Endothelial cell of umbilical vein (primary cell): ENCODE data around the gene CSGALNACT2. TPM values are rescaled to one million over a fixed set of nuclear protein-coding genes. Genes with fewer than 3 reads are reported as not detected.
A peak's percentile ranks its signal among the peaks of the same experiment; 100 is the strongest.

ENCODE experiments used
- BruUV-seq: library from RNA; stranded (reverse); fragments of 400-500 nt; replicated peaks from 2 replicates; lab custom pipeline; 2021; lab: Mats Ljungman, UMichigan
- CTCF ChIA-PET: fragments of 300-600, 350-600 bp; sonication (Branson Sonifier 250); formaldehyde crosslinking; loops from one replicate; lab custom pipeline; 2021; ENCODE audit warnings: antibody characterized with exemption, inconsistent platforms; lab: Charles Lee
- POLR2A ChIA-PET: fragments of 300-600, 350-600 bp; sonication (Branson Sonifier 250); formaldehyde crosslinking; loops from one replicate; lab custom pipeline; 2021; ENCODE audit warnings: antibody characterized with exemption, inconsistent platforms; lab: Charles Lee
- DNase-seq: peaks from one replicate; pipeline ENCODE4 v3.0.0-alpha.2; 2011; ENCODE audit warnings: low read depth, low spot score
- FAIRE-seq: peaks from 2 replicates; lab custom pipeline; 2011; peaks lifted over from hg19 to GRCh38; lab: Jason Lieb, UNC
- H2AFZ ChIP-seq: 2 replicates; pipeline ENCODE4 v1.6.0; 2012; ENCODE audit warnings: low read depth, low read length, control low read depth, inconsistent platforms
- H3K27ac ChIP-seq: 2 replicates; pipeline ENCODE4 v1.5.1; 2011; ENCODE audit warnings: low read depth, mild to moderate bottlenecking, control low read depth, low read length, moderate library complexity; ENCODE audit not compliant: insufficient read depth
- H3K27me3 ChIP-seq, 2 experiments: 2 replicates each; pipeline versions ENCODE4 v1.6.0 to v1.6.1; 2011; ENCODE audit warnings: low read length in 2 of 2, mixed read lengths in 1 of 2; ENCODE audit not compliant: control insufficient read depth in 2 of 2, insufficient read depth in 2 of 2
- H3K36me3 ChIP-seq, 2 experiments: 2 replicates in 1 of 2; 3 replicates in 1 of 2; pipeline ENCODE4 v1.5.1; 2011; ENCODE audit warnings: low read length in 2 of 2, mild to moderate bottlenecking in 1 of 2, moderate library complexity in 1 of 2; ENCODE audit not compliant: control insufficient read depth in 2 of 2, insufficient read depth in 2 of 2; ENCODE audit errors: extremely low read depth in 1 of 2
- H3K4me1 ChIP-seq: 3 replicates; pipeline ENCODE4 v1.5.1; 2011; ENCODE audit warnings: mild to moderate bottlenecking, low read length; ENCODE audit not compliant: control insufficient read depth, insufficient read depth; ENCODE audit errors: extremely low read depth
- H3K4me2 ChIP-seq: 2 replicates; pipeline ENCODE4 v1.6.1; 2011; ENCODE audit warnings: low read length, control low read depth, mixed read lengths; ENCODE audit not compliant: insufficient read depth
- H3K4me3 ChIP-seq, 3 experiments: fragments of 200-600 bp in 1 of 3; sonication (generic), shearing (Covaris generic) in 1 of 3; replicated peaks in 1 of 3; 2 replicates each; pipeline ENCODE4 v1.5.1; 2011 to 2016; ENCODE audit warnings: control low read depth in 3 of 3, low read length in 3 of 3, mild to moderate bottlenecking in 2 of 3, inconsistent platforms in 1 of 3, low read depth in 1 of 3, moderate library complexity in 1 of 3; ENCODE audit not compliant: insufficient read depth in 1 of 3
- H3K79me2 ChIP-seq: 2 replicates; pipeline ENCODE4 v1.6.0; 2012; ENCODE audit warnings: low read length, inconsistent platforms; ENCODE audit not compliant: control insufficient read depth, insufficient read depth
- H3K9ac ChIP-seq: replicated peaks from 2 replicates; pipeline ENCODE3; 2011; ENCODE audit warnings: low read length, control low read depth; ENCODE audit not compliant: insufficient read depth; ENCODE audit errors: extremely low read depth
- H3K9me1 ChIP-seq: replicated peaks from 3 replicates; pipeline ENCODE4 v1.6.0; 2011; ENCODE audit warnings: mild to moderate bottlenecking, low read length; ENCODE audit not compliant: control insufficient read depth, insufficient read depth; ENCODE audit errors: extremely low read depth
- H3K9me3 ChIP-seq: replicated peaks from 2 replicates; pipeline ENCODE4 v1.5.1; 2012; ENCODE audit warnings: low read length, inconsistent platforms; ENCODE audit not compliant: control insufficient read depth, insufficient read depth
- H4K20me1 ChIP-seq: replicated peaks from 2 replicates; pipeline ENCODE3; 2011; ENCODE audit warnings: mild to moderate bottlenecking, low read length; ENCODE audit not compliant: control insufficient read depth, insufficient read depth; ENCODE audit errors: extremely low read depth
- FOS ChIP-seq: IDR thresholded peaks from 2 replicates; pipeline ENCODE4 v1.6.1; 2011; ENCODE audit warnings: mild to moderate bottlenecking, low read length, moderate library complexity, borderline replicate concordance; ENCODE audit not compliant: insufficient read depth
- JUN ChIP-seq: IDR thresholded peaks from 2 replicates; pipeline ENCODE4 v1.6.1; 2011; ENCODE audit warnings: borderline replicate concordance, low read depth; ENCODE audit not compliant: insufficient read length, insufficient read depth
- MYC ChIP-seq: IDR thresholded peaks from one replicate; pipeline ENCODE4 v1.6.1; 2011; ENCODE audit warnings: mild to moderate bottlenecking, low read depth, low read length
- POLR2A ChIP-seq: IDR thresholded peaks from 2 replicates; pipeline ENCODE4 v1.6.1; 2012; ENCODE audit warnings: low read depth, mild to moderate bottlenecking, control low read depth, low read length
- POLR2AphosphoS5 ChIP-seq: IDR thresholded peaks from 2 replicates; pipeline ENCODE4 v1.6.1; 2012; ENCODE audit warnings: low read depth, mild to moderate bottlenecking, control low read depth, low read length, moderate library complexity; ENCODE audit not compliant: insufficient read depth
- dilution Hi-C: fragments of 300-500 bp; cut with MboI; formaldehyde crosslinking; loops from one replicate; pipeline ENCODE4 v1.15.0; 2019; ENCODE audit warnings: low sequenced_read_pairs; ENCODE audit not compliant: extremely low pct_ligation_motif_present
- intact Hi-C: fragments of 100-400 bp; cut with micrococcal nuclease; formaldehyde crosslinking; loops from one replicate; pipeline ENCODE4 v1.10.0; 2022
- polyA plus RNA-seq, 4 experiments: library from polyadenylated mRNA; depleted of rRNA in 3 of 4; stranded (reverse) in 3 of 4; unstranded in 1 of 4; fragments of >200 nt; gene quantifications; 2 replicates each; pipeline versions ENCODE4 v1.2.1 to v1.2.3, GENCODE V29; 2011 to 2012; ENCODE audit warnings: missing spikeins in 1 of 4
- total RNA-seq: library from RNA; stranded (reverse); gene quantifications from 2 replicates; pipeline ENCODE4 v1.2.3, GENCODE V29; 2021
- TF ChIP-seq, protein P1 (sequence below), 2 donors: IDR thresholded peaks; 1 replicate in 1 of 2; 2 replicates in 1 of 2; pipeline ENCODE4 v1.5.1; 2011; ENCODE audit warnings: low read length in 2 of 2, mild to moderate bottlenecking in 2 of 2, moderate library complexity in 2 of 2, control low read depth in 1 of 2, inconsistent platforms in 1 of 2, low read depth in 1 of 2; ENCODE audit not compliant: insufficient read depth in 1 of 2; ENCODE audit errors: extremely low read depth in 1 of 2

Gene CSGALNACT2
- total and polyA plus RNA-seq, 2 donors (not counting 3 experiments of a cell fraction or from before 2014, with no cell fraction given), result 9.7 to 17.7 TPM

DNA sequence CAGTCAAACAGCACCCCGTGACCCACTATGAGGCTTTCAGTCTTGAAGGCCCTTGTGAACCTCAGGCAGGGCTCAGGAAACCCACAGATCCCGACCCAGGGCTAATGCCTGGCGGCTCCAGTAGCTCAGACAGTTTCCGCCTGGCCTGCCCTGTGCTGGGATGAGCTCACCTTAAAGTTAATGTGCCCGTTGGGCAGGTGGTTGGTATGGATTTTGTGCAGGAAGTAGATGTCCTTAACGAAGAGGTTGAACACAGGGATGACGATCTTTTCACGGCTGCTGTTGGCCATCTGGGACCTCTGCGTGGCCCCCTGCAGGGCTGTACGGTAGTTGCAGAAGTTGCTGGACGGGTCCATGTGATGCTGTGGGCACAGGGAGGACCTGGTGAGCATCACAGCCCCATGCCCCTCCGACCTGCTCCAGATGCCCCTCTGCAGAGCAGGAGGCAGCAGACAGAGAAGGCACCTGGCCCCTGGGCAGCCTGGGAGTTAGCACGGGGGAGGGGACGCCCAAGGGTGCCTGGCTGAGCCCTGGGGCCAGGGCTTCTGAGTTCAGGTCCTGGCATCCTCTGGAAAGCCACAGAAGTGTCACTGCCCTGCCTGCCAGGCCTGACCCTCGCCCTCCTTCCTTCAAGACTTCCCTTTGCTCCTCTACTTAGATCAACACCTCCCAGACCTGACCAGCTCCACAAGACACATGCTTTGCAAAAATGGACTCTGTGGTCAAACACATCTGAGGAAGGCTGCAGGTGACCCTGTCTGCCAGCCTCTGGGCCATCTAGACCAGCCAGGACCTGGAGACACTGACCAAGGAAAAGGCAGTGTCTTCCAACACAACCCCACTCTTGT lies 59.8 kb downstream of the CSGALNACT2 start:
- H4K20me1 ChIP-seq, result no peaks in the 10 kb centered on the region
- no peak overlapping the region for H3K4me3 ChIP-seq
- TF ChIP-seq, protein P1, sequence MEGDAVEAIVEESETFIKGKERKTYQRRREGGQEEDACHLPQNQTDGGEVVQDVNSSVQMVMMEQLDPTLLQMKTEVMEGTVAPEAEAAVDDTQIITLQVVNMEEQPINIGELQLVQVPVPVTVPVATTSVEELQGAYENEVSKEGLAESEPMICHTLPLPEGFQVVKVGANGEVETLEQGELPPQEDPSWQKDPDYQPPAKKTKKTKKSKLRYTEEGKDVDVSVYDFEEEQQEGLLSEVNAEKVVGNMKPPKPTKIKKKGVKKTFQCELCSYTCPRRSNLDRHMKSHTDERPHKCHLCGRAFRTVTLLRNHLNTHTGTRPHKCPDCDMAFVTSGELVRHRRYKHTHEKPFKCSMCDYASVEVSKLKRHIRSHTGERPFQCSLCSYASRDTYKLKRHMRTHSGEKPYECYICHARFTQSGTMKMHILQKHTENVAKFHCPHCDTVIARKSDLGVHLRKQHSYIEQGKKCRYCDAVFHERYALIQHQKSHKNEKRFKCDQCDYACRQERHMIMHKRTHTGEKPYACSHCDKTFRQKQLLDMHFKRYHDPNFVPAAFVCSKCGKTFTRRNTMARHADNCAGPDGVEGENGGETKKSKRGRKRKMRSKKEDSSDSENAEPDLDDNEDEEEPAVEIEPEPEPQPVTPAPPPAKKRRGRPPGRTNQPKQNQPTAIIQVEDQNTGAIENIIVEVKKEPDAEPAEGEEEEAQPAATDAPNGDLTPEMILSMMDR (IDR thresholded peaks at IDR 0.05; ENCODE audit: extremely low read depth in 1 of 2, insufficient read depth in 1 of 2, low read depth in 1 of 2, low read length in 2 of 2), result peak; percentile 30 to 55
- TF ChIP-seq MYC, result no peak
- TF ChIP-seq FOS, result no peak
- no peak for DNase-seq
- ChIA-PET CTCF (no interaction called here), POLR2A (no interaction called here)
- no peak for FAIRE-seq
- no peak overlapping the region for H2AFZ ChIP-seq
- intact Hi-C loops, result no loop called here
- no peak overlapping the region for H3K9ac ChIP-seq
- no TSS peak for BruUV-seq
- no peak overlapping the region for H3K27ac ChIP-seq
- H3K79me2 ChIP-seq, result no peaks in the 10 kb centered on the region
- H3K9me1 ChIP-seq, result no peaks in the 10 kb centered on the region
- H3K4me2 ChIP-seq, result no peak overlapping the region
- no peaks in the 10 kb centered on the region for H3K9me3 ChIP-seq
- no peaks in the 10 kb centered on the region for H3K27me3 ChIP-seq
- dilution Hi-C loops, result no loop called here
- no peaks in the 10 kb centered on the region for H3K36me3 ChIP-seq
- H3K4me1 ChIP-seq, result no peaks in the 10 kb centered on the region

DNA sequence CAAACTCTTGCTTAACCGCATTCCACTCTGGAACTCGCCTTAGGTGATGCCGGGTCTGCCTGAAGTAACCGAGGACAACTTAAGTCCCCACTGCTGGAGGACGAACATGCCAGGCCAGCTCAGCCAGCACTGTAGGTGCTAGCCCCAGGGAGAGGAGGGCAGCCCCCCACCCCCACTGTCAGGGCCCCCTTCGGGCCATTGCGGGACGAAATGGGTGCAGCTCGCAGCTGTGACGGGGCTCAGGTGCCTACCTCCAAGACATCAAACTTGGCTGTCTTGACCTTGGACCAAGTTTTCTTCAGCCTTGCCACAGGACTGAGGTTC lies 60.4 kb downstream of the CSGALNACT2 start:
- dilution Hi-C loops (no loop called here), intact Hi-C loops (no loop called here)
- no peaks in the 10 kb centered on the region for H3K79me2 ChIP-seq
- FAIRE-seq (no peak), DNase-seq (no peak)
- H2AFZ ChIP-seq, result no peak overlapping the region
- POLR2A ChIA-PET, result no interaction called here
- no peaks in the 10 kb centered on the region for H4K20me1 ChIP-seq
- H3K9me3 ChIP-seq, result no peaks in the 10 kb centered on the region
- H3K9me1 ChIP-seq, result no peaks in the 10 kb centered on the region
- no peaks in the 10 kb centered on the region for H3K36me3 ChIP-seq
- H3K9ac ChIP-seq, result no peak overlapping the region
- CTCF ChIA-PET, result no interaction called here
- H3K27ac ChIP-seq, result no peak overlapping the region
- TF ChIP-seq POLR2AphosphoS5 (no peak), POLR2A (no peak), JUN (no peak)
- BruUV-seq, result no TSS peak
- H3K27me3 ChIP-seq, result no peaks in the 10 kb centered on the region
- H3K4me3 ChIP-seq, result no peak overlapping the region
- H3K4me1 ChIP-seq, result no peaks in the 10 kb centered on the region
- no peak overlapping the region for H3K4me2 ChIP-seq
